Frontal cortex (tissue), 4 donors: ENCODE measurements around the gene HRH3. TPM values are rescaled to one million over a fixed set of nuclear protein-coding genes. Genes with fewer than 3 reads are reported as not detected.

Experiments used
- DNase-seq, 2 donors: peaks; one replicate each; pipeline ENCODE4 v3.0.0; 2012; ENCODE audit warnings: low spot score in 2 of 2
- FAIRE-seq: peaks from 2 replicates; lab custom pipeline; 2012; peaks lifted over from hg19 to GRCh38; lab: Jason Lieb, UNC
- total RNA-seq: library from RNA; depleted of rRNA; stranded (reverse); fragments of >200 nt; gene quantifications from one replicate; pipeline ENCODE4 v1.2.3, GENCODE V29; 2014
- donor health status: control.
- donor health status: control.
- donor health status: control.

HRH3 gene
- total RNA-seq, 1 donor from 2014 or later: 0.82 TPM

DNA sequence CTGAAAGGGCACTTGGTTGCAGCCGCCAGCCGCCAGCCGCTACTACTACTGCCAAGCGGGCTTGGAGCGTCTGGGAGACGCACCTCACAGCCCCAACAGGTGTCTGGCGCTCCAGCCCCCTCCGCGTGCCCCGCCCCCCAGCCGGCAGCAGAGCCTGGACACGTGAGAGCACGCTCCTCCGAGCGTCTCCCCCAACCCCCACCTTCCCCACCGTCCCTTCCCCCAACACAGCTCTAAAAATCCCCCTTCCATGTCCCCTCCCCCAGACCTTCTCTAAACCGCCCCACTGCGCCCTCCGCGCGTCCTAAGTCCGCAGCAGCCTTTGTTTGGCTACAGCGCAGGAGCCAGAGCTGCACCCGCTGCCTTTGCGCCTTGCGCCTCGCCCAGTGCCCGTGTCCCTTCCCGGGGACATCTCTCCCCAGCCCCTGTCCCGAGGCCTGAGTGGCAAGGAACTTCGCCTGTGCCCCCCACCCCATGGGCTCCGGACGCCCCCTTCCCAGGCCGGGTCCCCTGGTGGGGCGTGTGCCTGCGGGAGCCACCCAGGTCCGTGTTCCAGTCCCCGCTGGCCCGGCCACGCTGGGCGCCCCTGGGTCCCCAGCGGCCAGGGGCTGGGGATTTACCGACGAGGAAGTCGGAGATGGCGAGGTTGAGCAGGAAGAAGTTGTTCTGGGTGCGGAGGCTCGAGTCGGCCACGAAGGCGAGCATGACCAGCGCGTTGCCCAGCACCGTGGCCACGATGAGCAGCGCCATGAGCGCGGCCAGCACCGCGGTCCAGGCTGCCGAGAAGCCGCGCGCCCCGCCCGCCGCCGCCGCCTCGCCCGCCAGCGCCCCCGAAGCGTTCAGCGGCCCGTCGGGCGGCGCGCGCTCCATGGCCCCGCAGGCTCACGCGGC is 732 bp downstream of the HRH3 start:
- DNase-seq (no peak), FAIRE-seq (no peak)

DNA sequence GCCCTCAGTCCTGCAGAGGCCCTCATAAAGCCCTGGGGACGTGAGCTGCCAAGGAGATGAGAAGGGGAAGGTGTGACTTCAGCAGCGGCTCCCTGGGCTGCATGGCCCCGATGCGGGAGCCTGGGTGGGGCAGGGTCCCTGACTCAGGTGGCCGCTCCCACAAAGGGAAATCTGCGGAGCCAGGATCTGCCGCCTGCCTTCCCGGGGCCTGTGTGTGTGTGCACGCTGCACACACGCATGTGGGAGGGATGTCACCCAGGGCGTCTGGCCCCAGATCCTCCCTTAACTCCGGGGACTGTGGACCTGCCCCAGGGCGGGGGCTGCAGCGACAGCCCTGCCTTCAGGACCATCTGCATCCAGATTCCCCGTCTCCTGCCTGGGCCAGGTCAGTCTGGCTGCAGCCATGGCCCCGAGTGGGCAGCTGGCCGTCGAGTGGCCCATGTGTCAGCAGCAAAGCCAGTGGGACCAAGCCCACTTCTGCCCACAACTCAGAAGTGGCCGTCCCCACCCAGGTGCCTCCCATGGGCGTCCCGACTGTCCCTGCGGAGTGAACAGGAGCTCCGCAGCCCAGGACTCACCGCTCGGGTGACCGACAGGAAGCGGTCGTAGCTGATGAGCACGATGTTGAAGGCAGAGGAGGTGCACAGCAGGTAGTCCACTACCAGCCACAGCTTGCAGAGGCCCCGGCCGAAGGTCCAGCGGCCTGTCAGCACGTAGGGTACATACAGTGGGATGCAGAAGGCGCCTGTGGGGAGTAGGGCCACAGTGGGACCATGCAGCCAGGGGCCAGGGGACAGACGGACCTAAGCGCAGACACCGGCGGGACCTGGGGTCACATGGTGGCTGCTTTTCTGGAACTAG is 1.9 kb downstream of the HRH3 start:
- DNase-seq (no peak), FAIRE-seq (no peak)

DNA sequence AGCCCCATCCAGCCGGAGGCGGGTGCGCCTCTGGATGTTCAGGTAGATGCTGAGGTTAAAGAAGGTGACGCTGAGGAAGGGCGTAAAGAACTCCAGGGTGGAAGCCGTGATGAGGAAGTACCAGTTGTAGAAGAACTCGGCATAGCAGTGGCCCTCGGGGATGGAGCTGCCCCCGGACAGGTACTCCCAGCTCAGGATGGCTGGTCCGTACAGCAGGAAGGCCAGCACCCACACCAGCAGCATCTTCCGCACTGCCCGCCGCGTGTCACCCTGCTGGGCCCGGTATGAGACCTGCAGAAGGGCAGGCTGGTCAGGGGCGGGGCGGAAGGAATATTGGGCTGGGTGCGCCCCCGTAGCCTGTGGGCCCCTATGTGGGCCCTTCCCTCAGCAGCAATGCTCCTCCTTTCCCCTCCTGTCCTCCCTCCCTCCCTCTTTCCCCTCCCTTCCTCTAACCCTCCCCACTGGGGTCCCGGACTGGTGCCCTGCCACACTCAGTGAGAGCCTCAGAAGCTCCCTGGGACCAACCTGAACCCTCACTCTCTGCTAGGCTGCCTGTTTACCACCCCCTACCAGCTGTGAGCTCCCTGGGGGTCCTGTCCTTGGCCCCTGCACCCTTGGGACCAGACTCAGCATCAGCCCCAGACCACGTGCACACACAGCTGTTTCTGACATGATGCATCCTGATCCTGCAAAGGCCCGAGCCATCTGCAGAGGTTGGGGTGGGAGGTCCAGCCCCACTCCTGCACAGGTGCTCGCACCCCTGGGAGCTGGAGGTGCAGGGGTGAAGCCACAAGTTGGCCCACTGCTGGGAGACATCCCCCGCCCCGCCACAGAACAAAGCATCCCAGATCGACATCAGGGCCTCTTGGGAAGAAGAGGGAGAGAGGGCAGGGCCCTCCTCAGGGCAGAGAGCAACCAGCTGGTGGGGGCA is 3.2 kb downstream of the HRH3 start:
- DNase-seq (no peak), FAIRE-seq (no peak)

DNA sequence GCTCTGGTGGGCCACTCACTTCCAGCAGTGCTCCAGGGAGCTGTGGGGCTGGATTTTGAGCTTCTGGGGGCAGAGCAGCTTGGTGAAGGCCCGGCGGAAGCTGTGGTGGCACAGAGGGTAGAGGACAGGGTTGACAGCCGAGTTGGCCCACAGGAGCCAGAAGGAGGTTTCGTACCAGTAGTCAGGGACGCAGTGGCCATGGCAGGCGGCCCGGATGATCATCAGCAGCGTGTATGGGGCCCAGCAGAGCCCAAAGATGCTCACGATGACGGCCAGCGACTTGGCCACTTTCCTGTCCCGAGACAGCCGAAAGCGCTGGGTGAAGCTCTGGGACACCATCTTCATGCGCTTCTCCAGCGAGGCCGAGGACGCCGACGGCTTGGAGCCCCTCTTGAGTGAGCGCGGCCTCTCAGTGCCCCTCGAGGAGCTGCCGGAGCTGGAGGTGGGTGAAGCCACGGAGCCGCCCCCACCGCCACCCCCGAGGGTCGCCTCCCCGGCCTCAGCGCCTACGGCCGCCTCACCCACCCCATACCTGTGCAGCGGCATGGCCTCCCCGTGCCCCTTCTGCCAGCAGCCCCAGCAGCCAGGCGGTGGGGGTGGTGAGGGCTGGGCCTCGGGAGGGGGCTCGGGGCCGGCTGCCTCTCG is 4.0 kb downstream of the HRH3 start:
- no peak for DNase-seq
- FAIRE-seq: no peak

DNA sequence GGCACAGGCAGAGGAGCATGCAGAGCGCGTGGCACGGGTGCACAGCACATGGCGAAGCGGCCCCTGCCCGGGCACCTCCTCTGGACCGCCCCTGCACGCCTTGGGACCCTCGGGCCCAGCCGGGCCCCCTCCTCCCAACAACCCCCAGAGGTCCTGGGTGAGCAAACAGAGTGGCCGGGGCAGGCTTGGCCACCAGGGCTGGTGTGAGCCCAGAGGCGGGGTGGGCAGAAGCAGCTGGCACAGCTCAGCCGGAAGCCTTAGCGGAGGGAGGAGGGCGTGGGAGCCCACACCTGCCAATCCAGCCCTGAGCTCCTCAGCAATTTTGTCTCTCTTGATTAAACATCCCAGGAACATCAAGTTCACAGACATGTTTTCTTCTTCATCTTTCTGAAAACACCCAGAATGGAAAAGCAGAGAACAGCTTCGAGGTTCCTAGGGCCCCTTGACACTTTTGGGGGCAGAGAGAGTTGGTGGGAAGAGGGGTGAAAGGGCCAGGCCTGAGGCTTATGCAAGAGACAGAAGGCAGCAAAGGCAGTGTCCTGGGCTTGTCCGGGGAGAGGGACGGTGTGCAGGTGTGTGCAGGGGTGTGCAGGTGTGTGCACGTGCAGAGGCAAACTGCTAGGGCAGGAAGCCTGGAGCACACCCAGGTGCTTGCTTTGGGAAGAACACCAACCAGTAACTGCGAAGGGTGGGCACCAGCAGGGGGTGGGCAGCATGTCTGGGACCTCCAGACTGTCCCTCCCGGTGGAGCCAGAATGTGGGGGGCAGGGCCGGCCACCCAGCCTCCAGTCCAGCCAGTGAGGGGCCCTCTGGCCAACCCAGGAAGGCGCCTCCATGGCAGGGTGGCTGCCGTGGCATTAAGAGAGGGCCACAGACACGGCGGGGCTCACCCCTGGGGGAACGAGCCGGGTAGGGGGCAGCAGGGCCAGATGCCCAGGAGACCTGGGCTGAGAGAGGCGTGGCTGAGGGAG is 4.8 kb downstream of the HRH3 start:
- DNase-seq: no peak
- FAIRE-seq: no peak

DNA sequence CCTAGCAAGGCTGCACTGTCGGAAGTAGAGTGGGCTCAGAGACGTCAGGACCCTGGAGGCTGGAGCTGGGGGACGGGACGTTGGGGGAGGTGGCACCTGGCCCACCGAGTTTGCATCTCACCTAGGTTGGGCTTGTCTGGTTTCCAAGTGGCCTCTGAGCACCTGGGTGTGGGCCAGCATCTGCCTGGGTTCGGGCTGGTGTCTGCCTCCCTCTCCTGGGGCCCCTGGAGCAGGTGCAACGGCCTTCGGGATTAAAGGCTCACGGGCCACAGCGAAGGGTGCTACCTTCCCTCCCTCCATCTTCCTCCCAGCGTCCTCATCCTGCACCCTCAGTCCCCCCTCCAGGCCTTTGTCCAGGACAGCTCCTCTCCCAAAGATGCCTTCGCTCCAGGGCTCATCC is 6.0 kb downstream of the HRH3 start:
- FAIRE-seq: no peak

DNA sequence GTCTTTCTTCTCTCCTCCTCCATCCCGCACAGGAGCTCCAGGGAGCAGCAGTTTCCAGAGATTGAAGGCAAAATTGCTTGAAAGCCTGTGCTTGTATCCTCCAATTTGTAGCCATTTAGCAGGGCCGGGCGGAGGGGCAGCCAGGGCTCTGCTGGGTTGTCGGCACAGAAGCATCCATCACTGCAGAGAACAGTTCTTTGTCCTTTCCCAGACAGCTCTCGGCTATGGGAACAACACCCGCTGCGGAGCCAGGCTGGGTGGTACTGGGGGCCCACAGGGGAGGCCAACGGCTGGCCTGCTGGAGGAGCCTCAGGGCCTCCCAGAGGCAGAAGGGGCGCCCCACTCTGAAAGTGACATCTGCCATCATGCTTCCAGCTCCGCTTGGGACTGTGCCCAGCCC is 7.8 kb downstream of the HRH3 start:
- DNase-seq (no peak), FAIRE-seq (no peak)

More for the DNA sequence above, 6.0 kb downstream of the HRH3 start:
- DNase-seq: no peak

DNA sequence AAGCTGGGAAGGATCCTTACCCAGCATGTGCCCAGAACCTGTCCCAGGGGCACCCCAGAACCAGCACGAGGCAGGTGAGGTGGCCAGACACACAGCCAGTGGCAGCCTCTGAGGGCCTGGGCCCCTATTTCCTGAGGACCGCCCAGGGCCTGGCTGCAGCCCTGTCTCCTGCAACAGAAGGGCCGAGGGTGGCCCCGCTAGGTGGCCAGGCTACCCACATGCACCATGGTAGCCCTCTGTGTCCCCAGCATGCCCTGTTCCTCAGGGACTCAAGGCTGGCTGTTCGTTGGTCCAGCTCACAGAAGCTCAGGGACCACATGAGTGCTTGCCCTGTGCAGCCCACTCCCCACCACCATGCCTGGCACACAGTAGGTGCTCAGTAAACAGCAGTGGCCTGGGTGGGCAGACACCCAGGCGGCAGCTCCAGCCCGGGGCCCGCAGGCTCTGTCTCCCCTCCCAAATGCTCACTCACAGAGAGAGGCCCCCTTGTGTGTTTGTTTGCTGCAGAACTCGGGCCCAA is 8.2 kb downstream of the HRH3 start:
- no peak for DNase-seq
- FAIRE-seq: no peak

DNA sequence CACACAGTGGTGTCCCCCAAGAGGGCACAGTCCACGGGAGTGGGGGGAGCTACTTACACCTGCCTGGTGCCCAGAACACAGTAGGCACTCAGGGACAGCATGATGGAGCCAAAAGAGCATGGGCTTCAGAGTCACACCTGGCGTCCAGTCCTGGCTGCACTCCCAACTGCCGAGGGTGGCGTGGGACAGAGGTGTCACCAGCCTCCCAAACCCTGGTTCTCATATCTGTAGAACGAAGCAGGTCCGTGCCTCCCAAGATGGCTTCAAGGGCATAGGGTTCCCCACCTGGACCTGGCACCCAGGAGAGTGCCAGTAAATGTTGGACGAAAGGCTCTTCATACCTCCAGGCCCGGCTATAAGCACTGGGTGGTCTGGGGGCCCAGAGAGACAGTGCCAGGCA is 8.9 kb downstream of the HRH3 start:
- FAIRE-seq: no peak
- no peak for DNase-seq

DNA sequence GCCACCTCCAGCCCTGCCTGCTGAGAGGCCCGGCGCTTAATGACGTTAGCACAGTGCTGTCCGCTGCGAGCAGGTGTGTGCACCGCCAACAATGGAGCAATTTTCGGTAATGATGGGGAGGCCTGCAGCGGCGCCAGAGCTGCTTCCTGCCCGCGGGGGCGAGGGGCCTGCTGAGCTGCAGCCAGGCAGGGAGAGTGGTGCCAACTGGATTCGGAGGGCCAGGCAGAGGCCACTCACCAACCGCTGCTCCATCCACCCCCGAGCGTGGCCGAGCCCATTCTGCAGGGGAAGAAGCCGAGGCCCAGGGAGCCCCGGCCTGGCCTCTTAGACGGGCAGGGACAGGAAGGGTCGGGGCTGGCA is 9.6 kb downstream of the HRH3 start:
- DNase-seq (no peak), FAIRE-seq (no peak)

DNA sequence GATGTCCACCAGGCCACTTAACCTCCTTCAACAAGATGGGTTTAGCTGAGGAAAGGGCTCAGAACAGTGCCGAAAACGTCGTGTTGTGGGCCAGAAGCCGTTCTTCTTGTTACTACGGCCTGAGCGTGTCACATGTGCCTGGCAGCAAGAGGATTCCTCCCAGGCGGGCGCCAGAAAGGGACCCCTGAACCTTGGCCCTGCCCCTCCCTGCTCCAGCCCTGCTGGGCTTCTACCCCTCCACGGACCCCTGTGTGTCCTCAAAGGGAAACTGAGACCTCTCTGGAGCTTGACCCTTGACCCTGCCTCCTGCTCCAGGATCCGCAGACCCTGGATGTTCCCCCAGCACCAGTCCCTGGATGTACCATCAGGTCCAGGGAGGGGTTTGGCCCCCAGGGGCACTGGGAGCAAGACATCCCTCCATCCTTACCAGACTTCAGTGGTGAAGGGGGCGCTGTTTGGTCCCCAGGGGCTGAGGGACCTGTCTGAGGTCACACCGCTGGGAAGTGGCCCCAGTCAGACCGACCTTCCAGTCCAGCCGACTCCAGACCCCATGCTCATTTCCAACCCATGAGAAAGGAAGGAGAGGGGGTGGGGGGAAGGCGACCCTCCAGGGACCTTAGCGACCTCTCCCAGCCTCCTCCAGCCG is 10.1 kb downstream of the HRH3 start:
- DNase-seq (no peak), FAIRE-seq (no peak)

DNA sequence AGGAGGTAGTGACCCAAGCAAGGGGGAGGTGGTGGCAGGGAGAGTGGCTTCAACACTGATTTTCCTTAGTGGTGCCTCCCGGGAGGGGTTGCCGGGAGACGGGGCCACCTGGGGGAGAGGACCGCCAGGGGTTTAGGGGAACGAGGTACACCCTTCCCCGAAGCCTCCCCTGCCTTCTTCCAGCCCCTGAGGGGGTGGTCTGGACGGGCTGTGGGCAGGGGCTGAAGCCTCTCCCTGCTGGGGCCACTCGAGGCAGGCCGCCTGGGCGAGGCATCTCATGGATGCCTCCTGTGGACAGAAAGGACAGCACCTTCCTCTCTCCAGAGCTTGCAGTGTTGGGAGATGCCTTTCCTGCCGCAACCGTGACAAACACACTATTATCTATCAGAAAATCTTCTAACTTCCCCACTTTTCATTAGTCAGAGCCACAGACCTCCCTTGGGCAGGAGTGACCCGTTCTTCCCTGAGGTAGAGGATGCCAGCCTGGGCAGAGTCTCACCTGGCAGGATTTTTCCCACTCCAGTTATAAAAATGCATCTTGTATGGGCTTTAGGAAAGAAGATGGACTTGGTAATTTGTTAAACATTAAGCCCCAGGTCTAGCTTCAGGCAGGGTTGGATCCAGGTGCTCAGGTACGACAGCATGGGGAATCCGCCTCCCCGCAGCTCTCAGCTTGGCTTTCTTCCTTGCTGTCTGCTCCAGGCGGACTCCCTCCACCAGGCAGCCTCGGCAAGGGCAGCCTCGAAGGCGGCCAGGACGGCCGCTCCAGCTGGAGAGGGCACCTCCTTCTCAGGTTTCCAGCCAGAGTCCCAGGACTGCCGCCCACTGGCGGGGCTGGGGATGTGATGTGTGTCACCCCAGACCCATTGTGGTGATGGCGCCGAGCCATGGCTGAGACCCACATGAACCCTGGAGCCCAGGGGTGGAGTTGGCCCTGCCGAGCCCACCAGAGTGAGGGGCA is 11.0 kb downstream of the HRH3 start:
- FAIRE-seq: no peak
- no peak for DNase-seq

DNA sequence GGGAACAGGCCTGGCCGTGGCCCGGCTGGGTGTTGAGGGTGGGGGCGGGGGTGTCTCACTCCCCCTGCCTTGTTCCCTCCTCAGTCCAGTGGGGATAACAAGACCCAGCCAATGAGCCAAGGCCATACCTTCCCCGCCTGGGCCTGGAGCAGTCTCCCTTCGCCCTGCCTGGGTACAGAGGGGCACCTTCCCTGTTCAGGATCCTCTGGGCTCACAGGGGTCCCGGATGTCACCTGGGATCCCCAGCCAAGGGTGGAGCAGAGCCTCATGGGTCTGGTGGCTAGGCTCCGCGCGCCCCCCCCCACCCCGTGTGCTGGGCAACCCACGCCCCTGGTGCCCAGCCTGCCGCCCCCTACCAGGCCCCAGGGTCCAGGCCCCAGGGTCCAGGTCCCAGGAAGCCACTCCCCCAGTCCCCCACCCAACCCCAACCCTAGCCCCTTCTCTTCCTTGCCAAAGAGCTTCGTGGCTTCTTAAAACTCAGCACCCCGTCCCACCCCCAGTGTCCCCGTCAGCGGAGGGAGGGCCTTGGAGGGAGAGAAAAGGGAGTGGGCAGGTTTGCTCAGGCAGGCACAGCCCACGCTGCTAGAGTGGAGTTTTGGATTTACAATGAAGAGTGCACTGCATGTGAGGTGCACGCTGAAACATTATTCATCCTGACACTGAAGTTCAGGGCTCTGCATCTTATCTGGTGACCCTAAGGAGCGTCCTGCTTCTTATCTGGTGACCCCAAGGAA is 11.8 kb downstream of the HRH3 start:
- FAIRE-seq: no peak
- no peak for DNase-seq

DNA sequence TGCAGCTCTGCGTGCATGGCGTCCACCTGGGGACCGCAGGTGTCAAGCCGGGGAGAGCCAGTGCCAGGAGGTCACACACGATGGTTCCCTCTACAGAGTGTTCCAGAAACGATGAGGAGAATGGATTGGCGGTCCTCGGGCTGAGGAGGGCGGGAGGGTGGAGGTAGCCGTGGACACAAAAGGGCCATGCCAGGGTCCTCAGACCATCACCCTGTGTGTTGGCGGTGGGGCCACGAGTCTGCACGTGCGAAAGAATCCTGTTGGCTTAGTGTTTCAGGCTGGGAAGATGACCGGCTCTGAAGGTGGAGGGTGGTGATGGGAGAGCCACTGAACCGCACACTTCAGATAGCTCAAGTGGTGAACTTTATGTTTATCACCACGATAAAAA is 13.7 kb downstream of the HRH3 start:
- DNase-seq (no peak), FAIRE-seq (no peak)

DNA sequence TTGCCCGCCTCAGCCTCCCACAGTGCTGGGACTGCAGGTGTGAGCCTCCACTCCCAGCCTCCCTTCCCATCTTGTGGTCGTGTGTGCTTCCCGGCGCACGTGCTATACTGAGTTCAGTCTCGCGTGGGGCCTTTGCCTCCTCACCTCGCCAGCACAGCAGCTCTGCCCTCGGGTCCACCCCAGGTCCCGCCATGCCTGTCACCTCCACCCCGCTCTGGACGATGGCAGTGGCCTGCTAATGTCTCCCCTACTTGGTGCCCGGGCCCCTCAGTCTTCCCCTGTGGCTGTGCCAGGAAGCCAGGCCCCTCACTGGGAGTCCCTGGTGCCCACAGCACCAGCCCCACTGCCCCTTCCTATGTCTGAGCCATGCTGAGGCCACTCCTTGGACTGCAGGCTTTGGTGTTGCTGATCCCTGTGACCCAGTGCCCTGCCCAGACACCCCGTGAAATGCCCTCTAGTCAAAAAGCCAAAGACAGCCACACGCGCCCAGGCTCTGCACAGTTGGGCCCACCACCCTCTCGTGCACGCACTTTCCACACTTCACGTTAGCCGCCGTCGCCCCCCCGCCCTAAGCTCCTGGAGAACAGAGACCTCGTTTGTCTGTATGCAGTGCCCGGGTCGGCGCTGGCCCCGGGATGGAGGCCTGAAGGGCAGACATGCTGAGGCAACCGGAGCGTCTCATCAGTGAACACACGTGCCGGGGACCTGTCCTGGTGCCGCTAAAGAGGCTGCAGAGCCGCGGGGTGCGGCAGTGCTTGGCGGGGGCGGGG is 14.3 kb downstream of the HRH3 start:
- FAIRE-seq (no peak), DNase-seq (no peak)
